IgD-negative memory B cell (primary cell): ENCODE data around the gene GMDS. TPM values are rescaled to one million over a fixed set of nuclear protein-coding genes. Genes with fewer than 3 reads are reported as not detected.

Experiments used
- H3K27ac Mint-ChIP-seq, 3 donors: one replicate each; pipeline ENCODE4 v1.8.0; 2020 to 2022; ENCODE audit warnings: mild to moderate bottlenecking in 3 of 3, mixed read lengths in 3 of 3, moderate library complexity in 1 of 3
- H3K27me3 Mint-ChIP-seq: one replicate; pipeline ENCODE4 v1.8.0; 2021; ENCODE audit warnings: mixed read lengths
- H3K36me3 Mint-ChIP-seq: one replicate; pipeline ENCODE4 v1.8.0; 2020; ENCODE audit warnings: mild to moderate bottlenecking, mixed read lengths
- H3K4me1 Mint-ChIP-seq, 3 donors: one replicate each; pipeline ENCODE4 v1.8.0; 2020 to 2022; ENCODE audit warnings: mixed read lengths in 3 of 3, mild to moderate bottlenecking in 1 of 3
- H3K4me3 Mint-ChIP-seq, 4 donors: one replicate each; pipeline ENCODE4 v1.8.0; 2020 to 2022; ENCODE audit warnings: mild to moderate bottlenecking in 4 of 4, mixed read lengths in 4 of 4, moderate library complexity in 3 of 4
- H3K9me3 Mint-ChIP-seq, 3 donors: one replicate each; pipeline ENCODE4 v1.8.0; 2020 to 2021; ENCODE audit warnings: mixed read lengths in 3 of 3, mild to moderate bottlenecking in 1 of 3
- polyA plus RNA-seq: library from polyadenylated mRNA; unstranded; fragments of 300-500 nt; fragmentation: Illumina TruSeq; gene quantifications from one replicate; pipeline ENCODE4 v1.2.3, GENCODE V29; 2021

Gene GMDS
- polyA plus RNA-seq, 1 donor from 2014 or later = 17.0 TPM

DNA sequence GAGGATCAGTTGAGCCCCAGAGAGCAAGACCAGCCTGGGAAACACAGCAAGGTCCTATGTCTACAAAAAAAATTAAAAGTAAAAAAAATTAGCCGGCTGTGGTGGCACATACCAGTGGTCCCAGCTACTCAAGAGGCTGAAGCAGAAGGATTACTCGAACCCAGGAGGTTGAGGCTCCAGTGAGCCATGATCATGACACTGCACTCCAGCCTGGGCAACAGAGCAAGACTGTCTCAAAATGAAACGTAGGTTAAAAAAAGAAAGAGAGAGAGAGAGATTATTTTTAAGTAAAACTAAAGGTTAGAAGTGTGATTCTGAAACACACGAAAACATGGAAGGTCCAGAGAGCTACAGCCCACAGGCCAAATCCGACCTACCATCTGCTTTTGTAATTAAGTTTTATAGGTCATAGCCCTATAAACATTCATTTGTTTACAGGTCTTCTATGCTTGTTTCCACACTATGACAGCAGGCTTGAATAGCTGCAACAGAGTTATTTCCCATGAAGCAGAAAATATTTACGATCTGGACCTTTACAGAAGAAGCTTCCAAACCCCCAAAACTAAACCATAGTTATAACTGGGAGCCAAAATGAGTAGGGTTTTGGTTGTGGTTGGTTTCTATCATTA is 279.7 kb downstream of the GMDS start:
- Mint-ChIP-seq H3K9me3 (peaks cover 0 to 2% (median 0%) of the 10 kb centered on the region in 3 donors), H3K4me3 (no peak overlapping the region), H3K27ac (no peak overlapping the region), H3K36me3 (peaks cover 10% of the 10 kb centered on the region), H3K27me3 (no peaks in the 10 kb centered on the region), H3K4me1 (no peaks in the 10 kb centered on the region)

DNA sequence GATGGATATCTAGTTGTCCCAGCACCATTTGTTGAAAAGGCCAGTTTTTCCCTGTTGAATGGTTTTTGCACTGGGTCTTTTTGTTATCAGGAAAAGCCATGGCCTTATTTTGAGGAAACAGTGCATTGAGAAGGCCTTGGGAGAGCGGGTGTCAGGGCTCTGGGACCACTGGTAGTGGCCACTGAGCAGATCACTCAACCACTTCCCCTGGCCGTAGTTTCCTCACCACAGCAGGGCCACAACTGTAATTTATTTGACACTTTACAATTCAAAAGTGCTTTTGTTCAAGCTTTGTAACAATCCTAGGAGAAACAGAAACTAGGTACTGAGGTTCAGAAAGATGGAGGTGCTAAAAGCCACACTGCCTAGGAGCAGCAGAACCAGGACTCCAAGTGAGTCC is 281.8 kb downstream of the GMDS start:
- H3K36me3 Mint-ChIP-seq = peaks cover 7% of the 10 kb centered on the region
- H3K9me3 Mint-ChIP-seq = peaks cover 0 to 2% (median 0%) of the 10 kb centered on the region in 3 donors
- H3K27me3 Mint-ChIP-seq = no peaks in the 10 kb centered on the region
- H3K4me3 Mint-ChIP-seq = no peak overlapping the region
- H3K27ac Mint-ChIP-seq = no peak overlapping the region
- no peaks in the 10 kb centered on the region for H3K4me1 Mint-ChIP-seq

DNA sequence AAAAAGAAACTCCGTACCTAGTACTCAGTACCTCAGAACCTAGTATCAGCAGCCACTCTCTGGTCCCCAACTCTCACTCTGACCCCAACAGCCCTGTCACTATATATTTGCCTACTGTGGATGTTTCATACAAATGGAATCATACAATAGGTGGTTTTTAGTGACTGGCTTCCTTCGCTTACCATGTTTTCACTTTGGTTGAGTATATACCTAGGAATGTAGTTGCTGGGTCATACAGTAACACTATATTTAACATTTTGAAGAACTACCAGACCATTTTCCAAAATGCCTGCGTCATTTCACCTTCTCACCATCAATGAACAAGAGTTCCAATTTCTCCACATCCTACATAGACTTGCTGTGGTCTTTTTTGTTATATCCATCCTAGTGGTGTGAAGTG is 283.2 kb downstream of the GMDS start:
- Mint-ChIP-seq H3K9me3 (peaks cover 0 to 2% (median 0%) of the 10 kb centered on the region in 3 donors), H3K36me3 (peaks cover 10% of the 10 kb centered on the region), H3K27ac (peak overlapping the region in 1 of 3 donors; percentile 22), H3K4me3 (no peak overlapping the region), H3K27me3 (no peaks in the 10 kb centered on the region), H3K4me1 (no peaks in the 10 kb centered on the region)

DNA sequence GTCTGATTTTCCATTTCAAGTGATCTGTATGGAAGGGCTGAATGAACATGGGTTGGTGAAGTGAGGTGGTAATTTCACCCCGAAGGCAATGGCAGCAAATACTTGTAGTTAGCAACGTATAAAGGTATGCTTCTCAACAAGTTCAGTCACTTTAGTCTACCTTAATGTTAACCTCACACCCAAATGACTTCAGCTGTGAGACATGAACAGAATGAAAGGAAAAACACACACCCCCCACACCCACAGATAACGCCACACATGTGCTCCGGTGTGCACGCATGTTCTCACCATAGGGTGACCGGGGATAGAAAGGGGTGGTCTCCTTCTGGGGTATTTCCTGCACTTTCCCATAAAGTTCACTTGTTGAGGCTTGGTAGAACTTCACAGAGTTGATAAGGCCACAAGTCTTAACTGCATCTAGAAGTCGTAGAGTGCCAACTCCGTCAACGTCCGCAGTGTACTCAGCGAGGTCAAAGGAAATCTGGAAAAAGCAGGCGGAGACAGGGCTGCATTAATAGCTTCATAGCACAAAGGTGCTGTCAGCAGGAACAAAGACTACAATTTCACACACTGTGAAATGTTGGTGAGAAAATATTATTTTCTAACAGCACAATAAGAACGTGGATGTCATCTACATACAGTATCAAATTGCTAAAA is 284.8 kb downstream of the GMDS start:
- Mint-ChIP-seq H3K27me3 (no peaks in the 10 kb centered on the region), H3K4me3 (no peak overlapping the region), H3K27ac (no peak overlapping the region), H3K36me3 (peaks cover 9% of the 10 kb centered on the region), H3K4me1 (no peaks in the 10 kb centered on the region), H3K9me3 (peaks cover 0 to 2% (median 0%) of the 10 kb centered on the region in 3 donors)

DNA sequence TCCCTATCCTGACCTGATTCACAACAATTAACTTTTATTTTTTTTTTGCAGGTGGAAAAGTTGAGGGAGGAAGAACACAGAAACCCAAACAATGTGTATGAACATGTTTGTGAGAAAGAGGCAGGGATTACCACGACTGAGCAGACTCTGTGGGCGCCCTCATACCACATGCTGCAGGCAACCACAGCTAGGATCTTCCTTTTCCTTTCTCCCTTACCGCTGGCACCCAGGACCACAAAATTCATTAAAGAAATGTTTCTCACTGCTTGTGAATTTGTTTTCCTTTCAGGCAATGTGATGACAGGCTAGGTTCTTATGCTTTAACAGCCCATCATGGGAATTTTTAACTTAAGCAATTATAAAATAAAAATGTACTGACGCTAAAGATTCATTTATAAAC is 287.1 kb downstream of the GMDS start:
- Mint-ChIP-seq H3K4me1 (no peaks in the 10 kb centered on the region), H3K27me3 (no peaks in the 10 kb centered on the region), H3K9me3 (no peaks in the 10 kb centered on the region), H3K36me3 (peaks cover 8% of the 10 kb centered on the region), H3K4me3 (no peak overlapping the region), H3K27ac (no peak overlapping the region)

DNA sequence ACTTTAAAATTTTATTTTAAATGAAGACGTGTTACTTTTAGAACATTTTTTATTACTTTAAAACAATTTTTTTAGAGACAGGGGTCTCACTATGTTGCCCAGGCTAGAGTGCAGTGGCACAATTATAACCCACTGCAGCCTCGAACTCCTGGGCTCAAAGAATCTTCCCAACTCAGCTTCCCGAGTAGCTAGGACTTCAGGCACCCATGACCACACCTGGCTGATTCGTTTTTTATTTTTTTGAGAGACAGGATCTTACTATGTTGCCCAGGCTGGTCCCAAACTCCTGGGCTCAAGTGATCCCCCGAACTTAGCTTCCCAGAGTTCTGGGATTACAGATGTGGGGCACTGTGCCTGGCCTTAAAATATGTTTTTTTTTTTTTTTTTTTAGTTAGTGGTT is 287.7 kb downstream of the GMDS start:
- Mint-ChIP-seq H3K9me3 (no peaks in the 10 kb centered on the region), H3K27ac (no peak overlapping the region), H3K4me1 (no peaks in the 10 kb centered on the region), H3K27me3 (no peaks in the 10 kb centered on the region), H3K4me3 (no peak overlapping the region), H3K36me3 (peaks cover 9% of the 10 kb centered on the region)

DNA sequence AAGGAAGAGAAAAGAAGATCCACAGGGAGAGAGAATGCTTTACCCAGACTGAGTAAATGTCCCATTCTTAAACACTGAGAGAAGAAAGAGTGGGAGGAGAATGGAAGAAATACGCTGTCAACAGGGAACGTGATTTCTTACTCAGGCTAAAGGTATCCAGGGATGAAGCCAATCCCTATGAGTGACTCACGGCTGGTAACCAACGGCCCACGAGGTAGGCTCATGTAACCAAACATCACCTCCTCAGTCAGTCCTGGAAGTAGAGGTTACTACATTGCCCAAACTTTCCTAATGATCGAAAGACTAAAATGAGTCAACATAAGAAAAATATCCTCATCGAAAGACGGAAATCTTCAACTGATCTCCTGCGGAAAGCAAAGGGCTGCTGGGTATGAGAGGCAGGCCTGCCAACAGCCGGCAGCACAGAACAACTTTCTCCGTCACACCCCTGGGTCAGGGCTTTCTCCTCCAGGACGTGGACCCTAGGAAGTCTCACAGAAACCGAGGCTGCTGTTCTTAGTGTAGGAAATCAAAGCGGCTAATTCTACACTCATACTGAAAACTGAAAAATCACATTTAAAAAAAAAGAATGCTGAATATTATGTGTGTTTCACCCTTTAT is 292.6 kb downstream of the GMDS start:
- H3K9me3 Mint-ChIP-seq = no peaks in the 10 kb centered on the region
- H3K4me1 Mint-ChIP-seq = no peaks in the 10 kb centered on the region
- H3K4me3 Mint-ChIP-seq = peak overlapping the region in 1 of 4 donors; percentile 65

DNA sequence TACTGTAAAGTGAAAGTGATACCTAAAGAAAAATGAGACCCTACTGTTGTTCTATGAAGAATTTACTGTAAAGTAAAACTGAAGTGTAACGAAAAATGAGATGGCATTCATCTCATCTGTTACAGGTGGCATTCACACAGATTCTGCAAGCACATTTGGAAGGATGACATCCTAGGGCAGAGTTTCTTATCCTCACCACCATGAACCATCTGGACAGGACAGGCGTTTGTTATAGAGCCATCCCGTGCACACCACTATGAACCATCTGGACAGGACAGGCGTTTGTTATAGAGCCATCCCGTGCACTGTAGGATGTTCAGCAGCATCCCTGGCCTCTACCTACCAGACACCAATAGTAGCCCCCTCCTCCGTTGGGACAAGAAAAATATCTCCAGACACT is 294.8 kb downstream of the GMDS start:
- Mint-ChIP-seq H3K4me1 (no peaks in the 10 kb centered on the region), H3K27me3 (no peaks in the 10 kb centered on the region), H3K36me3 (peaks cover 17% of the 10 kb centered on the region), H3K9me3 (no peaks in the 10 kb centered on the region), H3K4me3 (no peak overlapping the region), H3K27ac (no peak overlapping the region)

More for the DNA sequence above, 292.6 kb downstream of the GMDS start:
- no peaks in the 10 kb centered on the region for H3K27me3 Mint-ChIP-seq
- H3K36me3 Mint-ChIP-seq = peaks cover 19% of the 10 kb centered on the region
- peak overlapping the region in 1 of 3 donors; percentile 24 for H3K27ac Mint-ChIP-seq

DNA sequence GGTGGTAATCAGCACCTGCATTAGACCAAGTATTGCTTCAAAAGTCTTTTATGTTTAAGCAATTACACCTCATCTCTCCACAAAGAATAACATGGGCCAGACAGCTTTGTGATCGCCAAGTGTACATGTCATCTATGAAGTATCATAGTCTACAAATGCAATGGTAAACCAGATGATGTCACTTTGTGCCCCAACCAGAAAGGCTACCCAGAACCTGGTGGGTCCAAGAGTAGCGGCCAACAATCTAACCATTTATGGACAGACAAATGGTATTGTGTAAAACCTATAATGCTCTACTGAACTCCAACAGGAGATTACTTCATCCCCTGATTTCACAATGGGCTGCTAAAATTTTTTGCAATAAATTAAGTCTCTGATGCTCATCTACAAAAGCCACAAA is 295.9 kb downstream of the GMDS start:
- H3K27me3 Mint-ChIP-seq = no peaks in the 10 kb centered on the region
- H3K27ac Mint-ChIP-seq = no peak overlapping the region
- H3K4me1 Mint-ChIP-seq = no peaks in the 10 kb centered on the region
- no peaks in the 10 kb centered on the region for H3K9me3 Mint-ChIP-seq
- H3K36me3 Mint-ChIP-seq = peaks cover 17% of the 10 kb centered on the region
- no peak overlapping the region for H3K4me3 Mint-ChIP-seq

DNA sequence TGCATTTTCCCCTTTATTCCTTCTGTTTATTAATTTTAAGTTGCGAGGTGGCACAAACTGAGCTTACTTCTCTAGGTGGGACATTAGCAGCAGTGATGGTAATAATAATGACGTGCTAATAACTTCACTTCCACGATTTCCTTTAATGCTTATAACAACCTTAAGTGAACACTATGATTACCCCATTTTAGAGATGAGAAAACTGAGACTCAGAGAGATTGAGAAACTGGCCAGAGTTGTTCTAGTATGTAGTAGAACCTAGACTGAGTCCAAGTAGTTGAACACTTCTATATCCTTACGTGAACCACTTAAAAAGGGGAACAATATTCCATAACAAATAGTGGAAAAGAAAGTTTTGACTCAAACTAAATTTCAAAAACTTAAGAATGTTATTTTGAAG is 297.5 kb downstream of the GMDS start:
- no peak overlapping the region for H3K4me3 Mint-ChIP-seq
- no peak overlapping the region for H3K27ac Mint-ChIP-seq
- H3K9me3 Mint-ChIP-seq = no peaks in the 10 kb centered on the region
- H3K4me1 Mint-ChIP-seq = no peaks in the 10 kb centered on the region
- H3K36me3 Mint-ChIP-seq = peaks cover 16% of the 10 kb centered on the region
- H3K27me3 Mint-ChIP-seq = no peaks in the 10 kb centered on the region

DNA sequence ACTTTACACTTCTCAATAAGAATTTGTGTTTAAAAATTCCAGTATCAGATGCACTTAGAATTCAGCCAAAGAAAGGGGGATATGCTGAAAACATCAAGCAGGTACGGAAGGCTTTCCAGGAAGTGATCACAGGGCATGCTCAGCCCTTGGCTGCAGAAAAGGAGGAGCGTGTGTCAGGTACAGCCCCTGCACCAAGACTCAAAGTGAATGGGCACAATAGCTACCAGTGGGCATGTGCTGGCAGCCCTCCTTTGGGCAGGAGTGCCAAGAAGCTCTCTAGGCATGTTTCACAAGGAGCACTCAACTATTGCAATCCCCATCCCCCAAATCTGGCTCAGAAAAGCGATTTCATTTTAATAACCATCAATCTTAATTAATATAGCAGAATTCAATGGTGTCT is 298.8 kb downstream of the GMDS start:
- Mint-ChIP-seq H3K9me3 (no peaks in the 10 kb centered on the region), H3K4me3 (no peak overlapping the region), H3K27me3 (no peaks in the 10 kb centered on the region), H3K27ac (no peak overlapping the region), H3K36me3 (peaks cover 10% of the 10 kb centered on the region), H3K4me1 (no peaks in the 10 kb centered on the region)

DNA sequence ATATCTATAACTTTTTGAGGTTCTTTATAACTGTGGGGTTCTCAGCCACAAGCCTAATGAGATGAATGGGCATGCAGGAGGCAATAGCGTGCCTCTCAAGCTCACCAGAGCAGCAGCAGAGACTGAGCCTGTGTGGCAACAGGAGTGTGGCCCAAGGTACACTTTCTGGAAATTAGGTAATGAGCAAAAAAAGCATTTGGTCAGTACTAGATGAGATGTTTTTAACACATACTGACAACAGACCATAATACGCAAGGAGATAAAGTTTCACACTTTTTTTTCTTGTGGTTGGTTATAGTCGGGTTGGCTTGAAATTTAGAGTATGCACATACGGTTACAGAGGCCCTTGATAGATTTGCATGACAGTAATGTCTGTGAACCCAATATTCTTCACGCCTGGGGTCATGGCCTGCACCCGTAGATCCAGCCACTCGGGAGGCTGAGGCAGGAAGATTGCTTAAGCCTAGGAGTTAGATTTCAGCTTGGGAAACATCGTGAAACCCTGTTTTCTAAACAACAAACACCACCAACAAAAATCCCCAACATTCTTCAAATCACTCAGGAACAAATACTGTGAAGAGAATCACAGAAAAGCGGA is 300.1 kb downstream of the GMDS start:
- no peaks in the 10 kb centered on the region for H3K9me3 Mint-ChIP-seq
- peaks cover 5% of the 10 kb centered on the region for H3K36me3 Mint-ChIP-seq
- peak overlapping the region in 1 of 3 donors; percentile 27 for H3K27ac Mint-ChIP-seq
- no peak overlapping the region for H3K4me3 Mint-ChIP-seq
- H3K4me1 Mint-ChIP-seq = peaks cover 0 to 5% (median 0%) of the 10 kb centered on the region in 3 donors
- no peaks in the 10 kb centered on the region for H3K27me3 Mint-ChIP-seq

DNA sequence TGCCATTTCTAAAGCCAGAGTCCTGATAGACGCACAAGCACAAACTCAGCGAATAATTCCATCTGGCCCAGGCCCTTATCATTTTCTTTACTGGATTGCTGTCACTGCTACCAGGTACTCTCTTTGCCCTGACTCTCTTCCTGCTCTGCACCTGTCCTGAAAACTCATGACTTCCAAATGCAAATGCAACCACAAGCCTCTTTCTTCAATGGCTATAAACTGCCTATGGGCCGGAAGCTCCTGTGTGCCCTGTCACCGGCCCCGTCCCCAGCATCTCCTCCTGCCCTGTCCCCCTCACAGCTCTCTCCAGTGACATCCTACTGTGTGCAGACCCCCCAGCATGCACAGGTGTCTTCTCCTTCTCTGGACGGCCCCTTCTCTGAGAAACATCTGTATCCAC is 302.6 kb downstream of the GMDS start:
- Mint-ChIP-seq H3K27me3 (no peaks in the 10 kb centered on the region), H3K4me1 (peaks cover 0 to 6% (median 0%) of the 10 kb centered on the region in 3 donors), H3K27ac (no peak overlapping the region), H3K4me3 (no peak overlapping the region), H3K9me3 (peaks cover 0 to 6% (median 0%) of the 10 kb centered on the region in 3 donors), H3K36me3 (peaks cover 1% of the 10 kb centered on the region)

DNA sequence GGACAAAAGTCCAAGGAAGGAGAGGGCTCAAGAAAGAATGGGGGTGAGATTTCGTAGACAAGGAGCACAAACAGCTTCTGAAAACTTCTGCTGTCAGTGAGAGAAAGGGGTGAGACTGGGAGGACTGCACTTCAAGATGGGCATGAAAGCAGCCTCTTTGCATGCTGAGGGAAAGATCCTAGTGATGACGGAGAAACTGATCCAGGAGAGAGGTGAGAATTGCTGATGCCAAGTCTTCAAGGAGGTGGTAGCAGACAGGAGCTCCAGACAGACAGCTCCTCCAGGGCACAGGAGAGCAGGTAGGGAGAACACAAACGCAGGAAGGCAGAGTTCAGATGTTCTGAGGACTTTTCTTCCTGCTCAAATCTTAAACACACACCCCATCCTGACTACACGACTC is 303.9 kb downstream of the GMDS start:
- H3K27me3 Mint-ChIP-seq = no peaks in the 10 kb centered on the region
- H3K4me3 Mint-ChIP-seq = no peak overlapping the region
- H3K36me3 Mint-ChIP-seq = no peaks in the 10 kb centered on the region
- peaks cover 0 to 6% (median 0%) of the 10 kb centered on the region in 3 donors for H3K9me3 Mint-ChIP-seq
- peaks cover 0 to 6% (median 0%) of the 10 kb centered on the region in 3 donors for H3K4me1 Mint-ChIP-seq
- no peak overlapping the region for H3K27ac Mint-ChIP-seq

DNA sequence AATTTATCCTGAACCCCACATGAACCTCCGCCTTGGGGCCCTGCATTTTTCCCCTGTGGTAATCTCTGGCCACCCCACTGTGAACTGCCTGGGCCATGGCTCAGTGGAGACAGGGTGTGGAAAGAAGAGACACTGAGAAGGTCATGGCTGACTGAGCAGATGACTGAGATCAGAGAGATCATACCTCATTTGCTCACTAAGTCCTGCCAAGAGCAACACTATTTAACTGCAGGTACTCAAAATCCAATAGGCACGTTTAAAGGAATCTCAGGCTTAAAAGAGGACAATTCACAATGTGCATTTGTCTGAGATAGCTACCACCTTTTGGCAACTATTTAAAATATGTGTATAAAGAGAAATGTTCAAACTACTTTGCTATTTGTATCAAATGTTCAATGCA is 305.0 kb downstream of the GMDS start:
- H3K9me3 Mint-ChIP-seq = peaks cover 0 to 15% (median 5%) of the 10 kb centered on the region in 3 donors
- peaks cover 0 to 6% (median 0%) of the 10 kb centered on the region in 3 donors for H3K4me1 Mint-ChIP-seq
- no peak overlapping the region for H3K4me3 Mint-ChIP-seq
- no peaks in the 10 kb centered on the region for H3K36me3 Mint-ChIP-seq
- H3K27ac Mint-ChIP-seq = no peak overlapping the region
- no peaks in the 10 kb centered on the region for H3K27me3 Mint-ChIP-seq
